B cell (primary cell): ENCODE measurements around the gene NBEAL2.

Source experiments
- EZH2 ChIP-seq: IDR thresholded peaks from 2 replicates; pipeline ENCODE4 v1.6.1; 2012; ENCODE audit warnings: borderline replicate concordance, low read depth, mild to moderate bottlenecking, moderate library complexity, low read length; ENCODE audit not compliant: insufficient read depth, poor library complexity, severe bottlenecking
- TF ChIP-seq, protein P1 (sequence below): fragments of 200-600 bp; IDR thresholded peaks from one replicate; pipeline ENCODE4 v1.8.0; 2022; ENCODE audit warnings: antibody characterized with exemption, mild to moderate bottlenecking

DNA sequence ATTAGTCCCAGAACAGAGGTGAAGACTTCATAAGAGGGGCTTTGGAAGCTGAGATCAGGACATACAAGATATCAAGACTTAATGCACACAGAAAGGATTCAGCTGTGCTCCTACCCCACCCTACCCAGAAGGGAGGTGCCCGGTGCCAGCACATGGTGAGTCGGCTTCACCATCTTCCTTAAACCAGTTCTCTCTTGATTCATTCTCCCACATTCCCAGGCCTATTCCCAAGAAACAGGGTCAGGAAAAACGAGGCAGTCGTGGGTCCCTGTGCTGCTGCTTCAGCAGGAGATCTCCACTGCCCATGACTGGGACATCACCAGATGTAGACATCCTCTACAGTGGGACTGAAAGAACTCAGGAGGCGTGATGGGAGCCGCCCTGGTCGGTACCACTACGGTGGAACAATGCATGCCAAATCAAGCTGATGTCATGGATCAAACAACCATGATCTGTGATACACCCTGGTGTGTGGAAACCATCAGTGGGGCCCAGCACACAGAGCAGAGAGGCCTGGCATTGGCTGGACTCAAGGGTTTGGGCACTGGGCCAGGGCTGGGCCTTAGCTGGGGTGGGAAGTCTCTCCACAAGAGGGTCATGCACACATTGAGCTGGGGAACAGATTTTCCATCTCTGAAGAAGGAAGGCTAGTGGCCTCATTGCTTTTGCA lies 44.8 kb upstream of the NBEAL2 start:
- TF ChIP-seq, protein P1, sequence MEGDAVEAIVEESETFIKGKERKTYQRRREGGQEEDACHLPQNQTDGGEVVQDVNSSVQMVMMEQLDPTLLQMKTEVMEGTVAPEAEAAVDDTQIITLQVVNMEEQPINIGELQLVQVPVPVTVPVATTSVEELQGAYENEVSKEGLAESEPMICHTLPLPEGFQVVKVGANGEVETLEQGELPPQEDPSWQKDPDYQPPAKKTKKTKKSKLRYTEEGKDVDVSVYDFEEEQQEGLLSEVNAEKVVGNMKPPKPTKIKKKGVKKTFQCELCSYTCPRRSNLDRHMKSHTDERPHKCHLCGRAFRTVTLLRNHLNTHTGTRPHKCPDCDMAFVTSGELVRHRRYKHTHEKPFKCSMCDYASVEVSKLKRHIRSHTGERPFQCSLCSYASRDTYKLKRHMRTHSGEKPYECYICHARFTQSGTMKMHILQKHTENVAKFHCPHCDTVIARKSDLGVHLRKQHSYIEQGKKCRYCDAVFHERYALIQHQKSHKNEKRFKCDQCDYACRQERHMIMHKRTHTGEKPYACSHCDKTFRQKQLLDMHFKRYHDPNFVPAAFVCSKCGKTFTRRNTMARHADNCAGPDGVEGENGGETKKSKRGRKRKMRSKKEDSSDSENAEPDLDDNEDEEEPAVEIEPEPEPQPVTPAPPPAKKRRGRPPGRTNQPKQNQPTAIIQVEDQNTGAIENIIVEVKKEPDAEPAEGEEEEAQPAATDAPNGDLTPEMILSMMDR: no peak
- no peak for TF ChIP-seq EZH2
